CD4-positive, alpha-beta T cell treated with Interleukin-15 for 4 hours (primary cell): ENCODE results near the gene KRTAP5-11.
"Not testable (repeated sequence)": the region's sequence is repeated elsewhere in the genome, so short reads cannot be mapped to it uniquely, and the experiment has no call there.

ENCODE experiments used
- DNase-seq: peaks from one replicate; pipeline ENCODE4 v3.0.0-alpha.2; 2020; ENCODE audit warnings: low spot score

Gene KRTAP5-11

DNA sequence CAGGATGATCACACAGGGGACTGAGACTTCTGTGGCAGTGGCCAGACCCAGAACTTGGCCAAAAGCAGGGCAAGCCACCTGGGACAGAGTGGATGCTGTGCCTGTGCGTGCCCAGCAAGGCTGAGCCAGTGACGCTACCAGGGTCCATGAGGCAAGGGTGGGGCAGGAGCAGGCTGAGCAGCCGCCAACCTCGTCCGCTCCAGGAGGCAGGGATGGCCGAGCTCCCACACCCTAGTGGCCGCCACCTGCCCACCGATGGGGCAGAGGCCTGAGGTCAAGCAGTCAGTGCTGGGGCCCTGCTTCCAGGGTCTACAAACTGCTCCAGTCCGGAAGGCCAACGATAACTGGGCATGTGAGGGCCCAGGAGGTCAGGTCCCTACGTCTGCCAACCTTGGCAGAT, 27.2 kb downstream of the KRTAP5-11 start:
- no peak for DNase-seq

DNA sequence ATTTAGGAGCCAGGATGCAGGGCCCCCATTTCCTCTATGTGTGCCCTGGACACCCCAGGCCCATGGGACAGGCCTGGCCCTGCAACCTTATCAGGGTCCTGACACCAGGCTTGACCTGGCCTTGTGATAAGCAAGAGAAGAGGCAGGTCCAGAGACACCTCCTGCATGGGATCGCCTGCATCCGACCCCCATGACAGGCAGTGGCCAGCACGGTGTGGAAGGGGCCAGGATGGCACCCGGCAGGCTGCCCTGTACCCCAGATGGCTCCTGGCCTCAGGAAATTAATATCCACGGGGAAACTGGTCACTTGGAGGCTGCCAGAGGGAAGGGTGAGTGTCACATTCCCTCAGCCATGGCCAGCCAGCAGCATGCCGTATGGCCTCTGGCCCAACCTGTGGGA, 27.7 kb downstream of the KRTAP5-11 start:
- no peak for DNase-seq

- no peak for DNase-seq
Observed at GRCh38 chr11:71551711-71552110, 31.0 kb downstream of the KRTAP5-11 start.

DNA sequence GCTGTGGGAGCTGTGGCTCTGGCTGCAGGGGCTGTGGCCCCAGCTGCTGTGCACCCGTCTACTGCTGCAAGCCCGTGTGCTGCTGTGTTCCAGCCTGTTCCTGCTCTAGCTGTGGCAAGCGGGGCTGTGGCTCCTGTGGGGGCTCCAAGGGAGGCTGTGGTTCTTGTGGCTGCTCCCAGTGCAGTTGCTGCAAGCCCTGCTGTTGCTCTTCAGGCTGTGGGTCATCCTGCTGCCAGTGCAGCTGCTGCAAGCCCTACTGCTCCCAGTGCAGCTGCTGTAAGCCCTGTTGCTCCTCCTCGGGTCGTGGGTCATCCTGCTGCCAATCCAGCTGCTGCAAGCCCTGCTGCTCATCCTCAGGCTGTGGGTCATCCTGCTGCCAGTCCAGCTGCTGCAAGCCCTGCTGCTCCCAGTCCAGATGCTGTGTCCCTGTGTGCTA, 33.9 kb downstream of the KRTAP5-11 start:
- no peak for DNase-seq

- no peak for DNase-seq
Observed at GRCh38 chr11:71548120-71548519, 34.6 kb downstream of the KRTAP5-11 start, which contains the start of gene KRTAP5-9. Gene KRTAP5-9 (plus strand): TSS chr11:71548420. CDS start chr11:71548658, 238 bp downstream.

- DNase-seq = no peak
Observed at GRCh38 chr11:71545405-71545966, 37.2 kb downstream of the KRTAP5-11 start.

GRCh38 chr11:71544525-71545214, 38.0 kb downstream of the KRTAP5-11 start:
- no peak for DNase-seq

GRCh38 chr11:71543866-71544265, 38.8 kb downstream of the KRTAP5-11 start:
- DNase-seq = no peak

DNA sequence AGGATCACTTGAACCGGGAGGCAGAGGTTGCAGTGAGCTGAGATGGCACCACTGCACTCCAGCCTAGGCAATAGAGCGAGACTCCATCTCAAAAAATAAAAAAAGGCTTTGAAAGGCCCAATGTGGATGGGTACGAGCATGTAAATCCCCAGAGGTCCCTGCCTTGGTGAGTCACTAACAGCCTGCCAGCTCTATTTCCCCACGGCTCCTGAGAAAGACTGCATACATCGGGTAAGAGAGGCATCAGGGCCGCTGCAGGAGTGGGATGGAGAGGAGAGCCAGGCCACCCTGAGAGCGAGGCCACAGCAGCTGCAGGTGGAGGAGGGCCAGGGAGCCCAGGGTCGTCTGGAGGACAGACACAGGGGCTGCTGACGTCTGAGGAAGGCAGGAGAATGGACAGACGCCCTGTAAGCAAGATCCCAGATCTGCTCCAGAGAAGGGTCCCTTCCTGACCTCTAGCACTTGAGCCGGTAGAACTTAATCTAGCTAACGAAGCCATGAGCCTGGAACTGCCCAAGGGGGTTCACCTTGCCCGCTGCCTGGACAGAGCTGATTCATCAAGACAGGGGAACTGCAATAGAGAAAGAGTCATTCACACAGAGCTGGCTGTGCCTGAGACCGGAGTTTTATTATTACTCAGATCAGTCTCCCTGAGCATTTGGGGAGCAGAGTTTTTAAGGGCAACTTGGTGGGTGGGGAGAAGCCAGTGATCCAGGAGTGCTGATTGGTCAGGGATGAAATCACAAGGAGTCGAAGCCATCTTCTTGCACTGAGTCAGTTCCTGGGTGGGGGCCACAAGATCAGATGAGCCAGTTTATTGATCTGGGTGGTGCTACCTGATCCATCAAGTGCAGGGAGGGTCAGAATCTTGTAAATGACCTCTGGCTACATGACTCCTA, 39.5 kb downstream of the KRTAP5-11 start:
- no peak for DNase-seq

DNA sequence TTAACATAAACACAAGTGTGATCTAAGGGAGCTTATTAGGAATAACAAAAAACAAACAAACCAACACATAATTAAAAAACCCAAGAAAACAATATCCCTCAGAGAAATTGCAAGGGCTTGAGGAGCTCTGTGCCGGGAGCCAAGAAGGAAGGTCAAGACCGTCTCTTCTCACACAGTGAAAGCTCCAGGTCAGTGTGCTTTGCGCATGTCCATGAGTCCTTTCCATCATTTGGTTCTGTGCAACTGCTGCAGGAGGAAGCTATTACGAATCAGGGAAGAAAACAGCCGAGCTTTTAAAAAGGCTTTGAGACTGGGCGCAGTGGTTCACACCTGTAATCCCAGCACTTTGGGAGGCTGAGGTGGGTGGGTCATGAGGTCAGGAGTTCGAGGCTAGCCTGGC, 40.3 kb downstream of the KRTAP5-11 start:
- no peak for DNase-seq

GRCh38 chr11:71540521-71541304, 42.0 kb downstream of the KRTAP5-11 start:
- DNase-seq = not testable (repeated sequence)

- DNase-seq = not testable (repeated sequence)
Observed at GRCh38 chr11:71539971-71540370, 42.7 kb downstream of the KRTAP5-11 start.

GRCh38 chr11:71539017-71539416, 43.7 kb downstream of the KRTAP5-11 start:
- DNase-seq = no peak

GRCh38 chr11:71538666-71538990, 44.0 kb downstream of the KRTAP5-11 start:
- no peak for DNase-seq

DNA sequence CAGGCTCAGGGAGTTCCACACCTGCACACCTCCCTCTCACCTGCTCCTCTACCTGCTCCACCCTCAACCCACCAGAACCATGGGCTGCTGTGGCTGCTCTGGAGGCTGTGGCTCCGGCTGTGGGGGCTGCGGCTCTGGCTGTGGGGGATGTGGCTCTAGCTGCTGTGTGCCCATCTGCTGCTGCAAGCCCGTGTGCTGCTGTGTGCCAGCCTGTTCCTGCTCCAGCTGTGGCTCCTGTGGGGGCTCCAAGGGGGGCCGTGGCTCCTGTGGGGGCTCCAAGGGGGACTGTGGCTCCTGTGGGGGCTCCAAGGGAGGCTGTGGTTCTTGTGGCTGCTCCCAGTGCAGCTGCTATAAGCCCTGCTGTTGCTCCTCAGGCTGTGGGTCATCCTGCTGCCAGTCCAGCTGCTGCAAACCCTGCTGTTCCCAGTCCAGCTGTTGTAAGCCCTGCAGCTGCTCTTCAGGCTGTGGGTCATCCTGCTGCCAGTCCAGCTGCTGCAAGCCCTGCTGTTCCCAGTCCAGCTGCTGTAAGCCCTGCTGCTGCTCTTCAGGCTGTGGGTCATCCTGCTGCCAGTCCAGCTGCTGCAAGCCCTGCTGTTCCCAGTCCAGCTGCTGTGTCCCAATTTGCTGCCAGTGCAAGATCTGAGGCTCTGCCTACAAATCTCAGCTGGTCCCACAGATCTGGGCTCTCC, 44.6 kb downstream of the KRTAP5-11 start, which contains the start of gene KRTAP5-8:
Gene KRTAP5-8 (plus strand): TSS at position 49 of the 689 bp plus-strand sequence. CDS start 31 bp downstream, at position 80.
- not testable (repeated sequence) for DNase-seq

DNA sequence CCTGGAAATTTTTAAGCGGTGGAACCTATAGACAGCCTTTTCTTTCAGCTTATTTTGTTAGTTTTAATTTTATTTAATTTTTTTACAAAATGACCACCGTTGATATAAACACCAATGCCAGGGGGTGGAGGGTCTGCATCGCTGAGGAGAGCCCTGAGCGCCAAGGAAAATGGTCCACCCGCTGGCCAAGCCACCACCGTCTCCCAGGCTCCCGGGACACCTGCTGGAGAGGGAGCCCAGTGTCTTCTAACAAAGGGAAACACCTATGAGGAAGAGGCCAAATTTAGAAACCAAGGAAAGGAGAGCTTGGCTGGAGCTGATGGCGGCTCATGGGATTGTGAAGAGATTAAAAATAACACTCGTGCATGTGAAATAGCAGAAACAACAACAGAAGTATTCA, 45.1 kb downstream of the KRTAP5-11 start:
- DNase-seq = no peak

GRCh38 chr11:71535825-71536224, 46.9 kb downstream of the KRTAP5-11 start:
- no peak for DNase-seq

DNA sequence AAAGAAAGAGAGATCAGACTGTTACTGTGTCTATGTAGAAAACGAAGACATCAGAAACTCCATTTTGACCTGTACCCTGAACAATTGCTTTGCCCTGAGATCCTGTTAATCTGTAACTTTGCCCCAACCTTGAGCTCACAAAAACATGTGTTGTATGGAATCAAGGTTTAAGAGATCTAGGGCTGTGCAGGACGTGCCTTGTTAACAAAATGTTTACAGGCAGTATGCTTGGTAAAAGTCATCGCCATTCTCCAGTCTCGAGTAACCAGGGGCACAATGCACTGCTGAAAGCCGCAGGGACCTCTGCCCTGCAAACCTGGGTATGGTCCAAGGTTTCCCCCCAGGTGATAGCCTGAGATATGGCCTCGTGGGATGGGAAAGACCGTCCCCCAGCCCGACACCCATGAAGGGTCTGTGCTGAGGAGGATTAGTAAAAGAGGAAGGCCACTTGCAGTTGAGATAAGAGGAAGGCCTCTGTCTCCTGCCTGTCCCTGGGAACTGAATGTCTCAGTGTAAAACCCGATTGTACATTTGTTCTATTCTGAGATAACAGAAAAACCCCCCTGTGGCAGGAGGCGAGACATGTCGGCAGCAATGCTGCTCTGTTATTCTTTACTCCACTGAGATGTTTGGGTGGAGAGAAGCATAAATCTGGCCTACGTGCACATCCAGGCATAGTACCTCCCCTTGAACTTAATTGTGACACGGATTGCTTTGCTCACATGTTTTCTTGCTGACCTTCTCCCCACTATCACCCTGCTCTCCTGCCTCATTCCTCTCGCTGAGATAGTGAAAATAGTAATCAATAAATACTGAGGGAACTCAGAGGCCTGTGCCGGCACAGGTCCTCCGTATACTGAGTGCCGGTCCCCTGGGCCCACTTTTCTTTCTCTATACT, 47.7 kb downstream of the KRTAP5-11 start:
- DNase-seq = not testable (repeated sequence)

DNA sequence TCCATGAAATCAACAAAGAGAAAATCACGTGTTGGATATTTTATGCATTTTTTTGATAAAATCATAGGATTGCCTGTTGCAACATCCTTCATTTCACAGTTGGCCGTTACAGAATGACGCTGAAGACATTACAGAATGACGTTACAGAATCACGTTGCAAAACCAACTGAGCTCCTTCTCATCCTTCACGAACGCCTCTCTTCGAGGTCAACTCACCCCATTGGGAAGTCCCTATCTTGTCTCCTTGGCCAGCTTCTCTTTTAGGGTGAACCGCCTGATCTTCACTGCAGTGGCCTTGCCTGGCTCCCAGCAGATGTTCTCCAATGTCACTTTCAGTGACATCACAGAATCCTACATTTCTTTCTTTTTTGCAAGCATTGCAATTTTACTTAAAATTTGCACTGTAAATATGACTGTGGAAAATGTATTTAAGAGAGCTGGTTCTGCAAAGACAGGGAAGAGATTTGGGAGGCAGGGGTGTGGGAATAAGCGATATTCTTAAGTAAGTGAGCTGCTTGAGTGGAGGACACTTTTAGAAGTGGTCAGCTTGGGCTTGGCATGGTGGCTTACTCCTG, 50.6 kb downstream of the KRTAP5-11 start:
- no peak for DNase-seq
